Activated CD4-positive, alpha-beta T cell treated with anti-CD3 and anti-CD28 coated beads for 24 hours (primary cell): ENCODE data around the gene VCAN.
A peak's percentile ranks its signal among the peaks of the same experiment; 100 is the strongest.

Experiments used
- DNase-seq, 2 donors: peaks; one replicate each; pipeline ENCODE4 v3.0.0-alpha.2; 2020; ENCODE audit warnings: low read depth in 2 of 2

Gene VCAN

GRCh38 chr5:83467371-83468035, 4.0 kb upstream of the VCAN start:
- no peak for DNase-seq

GRCh38 chr5:83469075-83469474, 2.5 kb upstream of the VCAN start:
- DNase-seq, result no peak

- DNase-seq, result no peak
These were observed 779 bp upstream of the VCAN start for GRCh38 chr5:83470526-83471404.

- no peak for DNase-seq
These were observed 616 bp downstream of the VCAN start for GRCh38 chr5:83472213-83472507.

GRCh38 chr5:83472508-83473345, 1.2 kb downstream of the VCAN start:
- no peak for DNase-seq

GRCh38 chr5:83473346-83474160, 2.0 kb downstream of the VCAN start:
- DNase-seq, result peak; percentile 25 to 47

- DNase-seq, result no peak
These were observed 2.7 kb downstream of the VCAN start for GRCh38 chr5:83474161-83474796.

- no peak for DNase-seq
These were observed 3.4 kb downstream of the VCAN start for GRCh38 chr5:83474991-83475390.

- no peak for DNase-seq
These were observed 3.9 kb downstream of the VCAN start for GRCh38 chr5:83475391-83475863.

GRCh38 chr5:83475935-83476814, 4.6 kb downstream of the VCAN start:
- no peak for DNase-seq

- DNase-seq, result no peak
These were observed 11.4 kb downstream of the VCAN start for GRCh38 chr5:83482961-83483360.

GRCh38 chr5:83484294-83484693, 12.8 kb downstream of the VCAN start:
- no peak for DNase-seq

- DNase-seq, result no peak
These were observed 14.3 kb downstream of the VCAN start for GRCh38 chr5:83485842-83486241.

GRCh38 chr5:83487155-83487554, 15.6 kb downstream of the VCAN start:
- DNase-seq, result no peak

GRCh38 chr5:83488271-83488670, 16.7 kb downstream of the VCAN start:
- no peak for DNase-seq

GRCh38 chr5:83488821-83489220, 17.3 kb downstream of the VCAN start:
- no peak for DNase-seq

- DNase-seq, result no peak
These were observed 18.7 kb downstream of the VCAN start for GRCh38 chr5:83490203-83490602.

GRCh38 chr5:83492331-83492730, 20.8 kb downstream of the VCAN start:
- no peak for DNase-seq

GRCh38 chr5:83493644-83494043, 22.1 kb downstream of the VCAN start:
- no peak for DNase-seq

- no peak for DNase-seq
These were observed 22.6 kb downstream of the VCAN start for GRCh38 chr5:83494087-83494620.
